CD14-positive monocyte (primary cell): ENCODE measurements around the gene C5orf47. TPM values are rescaled to one million over a fixed set of nuclear protein-coding genes. Genes with fewer than 3 reads are reported as not detected.

Source experiments
- DNase-seq, 3 donors: peaks; one replicate each; pipeline ENCODE4 v3.0.0-alpha.2; 2011 to 2022
- H2AFZ ChIP-seq: 2 replicates; pipeline ENCODE4 v1.6.0; 2012; ENCODE audit warnings: mild to moderate bottlenecking, low read depth, low read length, inconsistent platforms; ENCODE audit not compliant: insufficient read depth, poor library complexity, severe bottlenecking
- H3K27ac ChIP-seq, 2 donors: 1 replicate in 1 of 2; 2 replicates in 1 of 2; pipeline ENCODE4 v1.5.1; 2012 to 2013; ENCODE audit warnings: low read length in 2 of 2, control low read depth in 1 of 2, inconsistent platforms in 1 of 2, low read depth in 1 of 2, mild to moderate bottlenecking in 1 of 2
- H3K27me3 ChIP-seq, 2 donors: one replicate each; pipeline versions ENCODE4 v1.6.0 to v1.6.1; 2011 to 2013; ENCODE audit warnings: low read length in 2 of 2; ENCODE audit not compliant: control insufficient read depth in 2 of 2, insufficient read depth in 2 of 2
- H3K36me3 ChIP-seq, 2 donors: replicated peaks in 1 of 2; 1 replicate in 1 of 2; 2 replicates in 1 of 2; pipeline versions ENCODE4 v1.5.1 to v1.6.1; 2012 to 2013; ENCODE audit warnings: low read length in 2 of 2, control low read depth in 1 of 2, inconsistent platforms in 1 of 2, mild to moderate bottlenecking in 1 of 2; ENCODE audit not compliant: insufficient read depth in 2 of 2, control insufficient read depth in 1 of 2
- H3K4me1 ChIP-seq, 2 donors: 1 replicate in 1 of 2; 2 replicates in 1 of 2; pipeline versions ENCODE4 v1.5.1 to v1.6.1; 2012 to 2013; ENCODE audit warnings: low read length in 2 of 2, control low read depth in 1 of 2, inconsistent platforms in 1 of 2, mild to moderate bottlenecking in 1 of 2, moderate library complexity in 1 of 2; ENCODE audit not compliant: insufficient read depth in 2 of 2, control insufficient read depth in 1 of 2
- H3K4me2 ChIP-seq: replicated peaks from 2 replicates; pipeline ENCODE3; 2012; ENCODE audit warnings: low read length, moderate library complexity, mild to moderate bottlenecking; ENCODE audit not compliant: poor library complexity, severe bottlenecking; ENCODE audit errors: extremely low read depth
- H3K4me3 ChIP-seq, 3 experiments: fragments of 200-600 bp in 1 of 3; sonication (generic) in 1 of 3; replicated peaks in 1 of 3; 1 replicate in 2 of 3; 2 replicates in 1 of 3; pipeline ENCODE4 v1.5.1; 2011 to 2013; ENCODE audit warnings: low read length in 3 of 3, mild to moderate bottlenecking in 3 of 3, control low read depth in 2 of 3, low read depth in 2 of 3, inconsistent platforms in 1 of 3, moderate library complexity in 1 of 3
- H3K79me2 ChIP-seq: 2 replicates; pipeline ENCODE4 v1.6.0; 2012; ENCODE audit warnings: mild to moderate bottlenecking, control low read depth, inconsistent platforms, low read length, moderate library complexity; ENCODE audit not compliant: insufficient read depth
- H3K9ac ChIP-seq: 2 replicates; pipeline ENCODE4 v1.6.0; 2017; ENCODE audit warnings: low read length, mild to moderate bottlenecking; ENCODE audit not compliant: insufficient read depth, poor library complexity, severe bottlenecking
- H3K9me3 ChIP-seq, 2 donors: replicated peaks in 1 of 2; 1 replicate in 1 of 2; 2 replicates in 1 of 2; pipeline versions ENCODE4 v1.5.1 to v1.6.1; 2012 to 2013; ENCODE audit warnings: low read length in 2 of 2, control low read depth in 1 of 2; ENCODE audit not compliant: control insufficient read depth in 1 of 2, insufficient read depth in 1 of 2
- H4K20me1 ChIP-seq: 2 replicates; pipeline ENCODE4 v1.6.0; 2012; ENCODE audit warnings: mild to moderate bottlenecking, low read length, control low read depth, moderate library complexity; ENCODE audit not compliant: insufficient read depth
- H3K27ac Mint-ChIP-seq, 7 donors: one replicate each; pipeline ENCODE4 v1.8.0; 2020; ENCODE audit warnings: mild to moderate bottlenecking in 7 of 7, mixed read lengths in 7 of 7, moderate library complexity in 6 of 7, inconsistent platforms in 2 of 7
- H3K27me3 Mint-ChIP-seq, 3 donors: one replicate each; pipeline ENCODE4 v1.8.0; 2021 to 2022; ENCODE audit warnings: low read depth in 3 of 3, mild to moderate bottlenecking in 3 of 3, mixed read lengths in 3 of 3, moderate library complexity in 3 of 3, inconsistent platforms in 1 of 3
- H3K36me3 Mint-ChIP-seq, 2 donors: one replicate each; pipeline ENCODE4 v1.8.0; 2020; ENCODE audit warnings: mixed read lengths in 2 of 2, inconsistent platforms in 1 of 2, mild to moderate bottlenecking in 1 of 2
- H3K4me1 Mint-ChIP-seq: one replicate; pipeline ENCODE4 v1.8.0; 2020; ENCODE audit warnings: mild to moderate bottlenecking, mixed read lengths
- H3K4me3 Mint-ChIP-seq, 2 donors: one replicate each; pipeline ENCODE4 v1.8.0; 2020; ENCODE audit warnings: mild to moderate bottlenecking in 2 of 2, mixed read lengths in 2 of 2, moderate library complexity in 1 of 2
- H3K9me3 Mint-ChIP-seq, 7 donors: one replicate each; pipeline ENCODE4 v1.8.0; 2020 to 2022; ENCODE audit warnings: mixed read lengths in 7 of 7, mild to moderate bottlenecking in 6 of 7, moderate library complexity in 6 of 7, inconsistent platforms in 2 of 7
- WGBS: methylation state at CpG from one replicate; pipeline ENCODE4 v1.1.5; 2013; ENCODE audit warnings: missing lambda C conversion rate; ENCODE audit not compliant: insufficient coverage; 5-methylcytosine and 5-hydroxymethylcytosine counted together
- intact Hi-C, 2 donors: fragments of 100-400 bp; cut with micrococcal nuclease; formaldehyde crosslinking; loops; one replicate each; pipeline versions ENCODE4 v1.15.0 to v1.15.1; 2023
- polyA plus RNA-seq, 3 donors: library from polyadenylated mRNA; depleted of rRNA in 1 of 3; unstranded in 2 of 3; stranded (reverse) in 1 of 3; fragments of 300-500 nt in 2 of 3; fragments of >200 nt in 1 of 3; fragmentation: Illumina TruSeq in 2 of 3; gene quantifications; 1 replicate in 2 of 3; 2 replicates in 1 of 3; pipeline ENCODE4 v1.2.3, GENCODE V29; 2012 to 2021
- TF ChIP-seq, protein P1 (sequence below): fragments of 200-600 bp; IDR thresholded peaks from one replicate; pipeline ENCODE4 v1.8.0; 2022; ENCODE audit warnings: antibody characterized with exemption, mild to moderate bottlenecking

Gene C5orf47
- polyA plus RNA-seq, 3 donors = not detected

DNA sequence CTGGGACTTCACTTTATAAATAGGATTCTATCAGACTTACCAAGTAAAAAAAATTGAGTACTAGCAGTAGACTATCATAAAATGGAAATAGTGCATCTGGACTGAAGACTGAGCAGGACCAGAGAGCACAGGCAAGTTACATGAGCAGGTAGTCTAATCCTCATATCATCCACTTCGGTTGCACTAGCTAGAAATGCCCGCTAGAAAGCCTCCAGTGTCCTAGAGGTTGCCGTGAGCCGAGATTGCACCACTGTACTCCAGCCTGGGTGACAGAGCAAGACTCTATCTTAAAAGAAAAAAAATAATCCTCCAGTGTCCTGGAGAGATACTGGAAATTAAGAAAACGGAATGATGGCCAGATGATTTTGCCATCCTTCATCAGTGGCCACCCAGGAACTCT lies 20.0 kb downstream of the C5orf47 start:
- no CpG with 5 or more reads among the region's 5 CpGs for WGBS
- Histone ChIP-seq H3K79me2 (no peaks in the 10 kb centered on the region), H3K27ac (no peak overlapping the region), H3K9ac (no peak overlapping the region), H3K36me3 (no peaks in the 10 kb centered on the region), H3K4me2 (no peak overlapping the region), H3K4me3 (no peak overlapping the region), H3K9me3 (no peaks in the 10 kb centered on the region), H3K4me1 (no peaks in the 10 kb centered on the region), H2AFZ (no peak overlapping the region), H4K20me1 (no peaks in the 10 kb centered on the region), H3K27me3 (peaks cover 4 to 21% of the 10 kb centered on the region in 2 donors)
- Mint-ChIP-seq H3K36me3 (no peaks in the 10 kb centered on the region), H3K4me3 (no peak overlapping the region), H3K27me3 (peaks cover 8 to 24% (median 13%) of the 10 kb centered on the region in 3 donors), H3K27ac (no peak overlapping the region), H3K4me1 (no peaks in the 10 kb centered on the region), H3K9me3 (peaks cover 0 to 6% (median 0%) of the 10 kb centered on the region in 7 donors)
- DNase-seq = no peak
- intact Hi-C loops = no loop called here
- TF ChIP-seq, protein P1, sequence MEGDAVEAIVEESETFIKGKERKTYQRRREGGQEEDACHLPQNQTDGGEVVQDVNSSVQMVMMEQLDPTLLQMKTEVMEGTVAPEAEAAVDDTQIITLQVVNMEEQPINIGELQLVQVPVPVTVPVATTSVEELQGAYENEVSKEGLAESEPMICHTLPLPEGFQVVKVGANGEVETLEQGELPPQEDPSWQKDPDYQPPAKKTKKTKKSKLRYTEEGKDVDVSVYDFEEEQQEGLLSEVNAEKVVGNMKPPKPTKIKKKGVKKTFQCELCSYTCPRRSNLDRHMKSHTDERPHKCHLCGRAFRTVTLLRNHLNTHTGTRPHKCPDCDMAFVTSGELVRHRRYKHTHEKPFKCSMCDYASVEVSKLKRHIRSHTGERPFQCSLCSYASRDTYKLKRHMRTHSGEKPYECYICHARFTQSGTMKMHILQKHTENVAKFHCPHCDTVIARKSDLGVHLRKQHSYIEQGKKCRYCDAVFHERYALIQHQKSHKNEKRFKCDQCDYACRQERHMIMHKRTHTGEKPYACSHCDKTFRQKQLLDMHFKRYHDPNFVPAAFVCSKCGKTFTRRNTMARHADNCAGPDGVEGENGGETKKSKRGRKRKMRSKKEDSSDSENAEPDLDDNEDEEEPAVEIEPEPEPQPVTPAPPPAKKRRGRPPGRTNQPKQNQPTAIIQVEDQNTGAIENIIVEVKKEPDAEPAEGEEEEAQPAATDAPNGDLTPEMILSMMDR = no peak

DNA sequence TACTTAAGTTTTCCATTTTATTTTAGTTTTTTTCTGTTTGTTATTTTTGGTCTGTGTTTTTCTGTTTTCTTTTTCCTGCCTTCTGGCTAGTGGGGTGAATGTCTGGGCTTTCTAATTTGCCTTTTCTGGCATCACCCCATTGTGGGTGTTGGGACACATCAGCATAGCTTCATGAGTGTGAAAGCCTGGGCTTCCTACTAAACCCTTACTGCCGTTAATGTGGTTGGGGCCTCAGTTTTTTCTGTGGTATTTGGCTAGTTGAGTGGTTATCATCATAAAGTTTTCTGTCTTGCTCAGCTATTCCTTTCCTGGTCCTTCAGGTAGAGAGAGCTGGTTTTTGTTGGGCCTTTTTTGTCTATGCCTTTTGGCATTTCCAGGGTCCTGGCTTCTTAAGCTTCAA lies 21.4 kb downstream of the C5orf47 start:
- Histone ChIP-seq H4K20me1 (no peaks in the 10 kb centered on the region), H3K9ac (no peak overlapping the region), H3K9me3 (no peaks in the 10 kb centered on the region), H3K79me2 (no peaks in the 10 kb centered on the region), H2AFZ (no peak overlapping the region), H3K27me3 (peaks cover 3 to 16% of the 10 kb centered on the region in 2 donors), H3K4me2 (no peak overlapping the region), H3K27ac (no peak overlapping the region), H3K4me3 (no peak overlapping the region), H3K4me1 (no peaks in the 10 kb centered on the region), H3K36me3 (no peaks in the 10 kb centered on the region)
- TF ChIP-seq, protein P1 = no peak
- no peak for DNase-seq
- Mint-ChIP-seq H3K27me3 (peaks cover 8 to 20% (median 13%) of the 10 kb centered on the region in 3 donors), H3K4me3 (no peak overlapping the region), H3K9me3 (peaks cover 0 to 6% (median 0%) of the 10 kb centered on the region in 7 donors), H3K27ac (no peak overlapping the region), H3K4me1 (no peaks in the 10 kb centered on the region), H3K36me3 (no peaks in the 10 kb centered on the region)
- 100% methylated on average over 1 of the region's 1 CpG for WGBS
- intact Hi-C loops = no loop called here
